Epidermal melanocyte (primary cell): ENCODE data around the gene OS9.
"Not testable (repeated sequence)": the region's sequence is repeated elsewhere in the genome, so short reads cannot be mapped to it uniquely, and the experiment has no call there.

Source experiments
- DNase-seq: peaks from one replicate; pipeline ENCODE4 v3.0.0; 2011; ENCODE audit warnings: low spot score; ENCODE audit not compliant: insufficient read length

Gene OS9

DNA sequence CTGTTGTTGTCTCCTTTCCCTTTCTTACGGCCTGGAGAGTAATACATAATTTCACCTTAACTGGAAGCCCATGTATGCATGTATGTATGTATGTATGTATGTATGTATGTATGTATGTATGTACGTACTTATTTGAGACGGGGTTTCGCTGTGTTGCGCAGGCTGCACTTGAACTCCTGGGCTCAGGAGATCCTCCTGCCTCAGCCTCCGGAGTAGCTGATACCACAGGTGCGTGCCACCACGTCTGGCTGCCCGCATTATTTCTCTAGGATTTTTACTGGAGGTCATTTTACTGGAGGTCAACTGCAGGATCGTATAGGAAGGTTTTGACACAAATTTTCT is 644 bp upstream of the OS9 start:
- DNase-seq, result no peak

- DNase-seq, result no peak
Measured at GRCh38 chr12:57694459-57695019, 607 bp downstream of the OS9 start.

DNA sequence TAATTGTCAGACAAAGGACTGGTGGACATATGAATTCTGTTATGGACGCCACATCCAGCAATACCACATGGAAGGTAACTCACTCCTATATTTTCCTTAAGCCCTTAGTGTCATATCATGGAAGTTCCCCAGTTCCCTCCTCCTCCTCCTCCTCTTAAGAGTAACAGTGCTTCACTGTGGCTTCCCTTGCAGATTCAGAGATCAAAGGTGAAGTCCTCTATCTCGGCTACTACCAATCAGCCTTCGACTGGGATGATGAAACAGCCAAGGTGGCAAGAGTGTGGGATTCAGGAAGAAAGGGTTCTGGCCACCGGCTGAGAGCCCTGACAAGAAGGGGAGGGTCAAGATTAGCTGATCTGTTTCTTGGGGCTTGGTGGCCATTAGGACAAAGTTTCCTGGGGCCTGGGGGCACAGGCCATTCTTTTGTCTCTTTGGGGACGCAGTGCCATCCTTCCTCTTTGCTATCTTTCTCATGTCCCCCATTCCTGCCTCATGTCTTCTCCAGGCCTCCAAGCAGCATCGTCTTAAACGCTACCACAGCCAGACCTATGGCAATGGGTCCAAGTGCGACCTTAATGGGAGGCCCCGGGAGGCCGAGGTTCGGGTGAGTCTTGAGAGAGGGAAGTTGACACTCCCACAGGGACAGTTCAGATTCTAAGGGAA is 2.0 kb downstream of the OS9 start:
- DNase-seq, result no peak

DNA sequence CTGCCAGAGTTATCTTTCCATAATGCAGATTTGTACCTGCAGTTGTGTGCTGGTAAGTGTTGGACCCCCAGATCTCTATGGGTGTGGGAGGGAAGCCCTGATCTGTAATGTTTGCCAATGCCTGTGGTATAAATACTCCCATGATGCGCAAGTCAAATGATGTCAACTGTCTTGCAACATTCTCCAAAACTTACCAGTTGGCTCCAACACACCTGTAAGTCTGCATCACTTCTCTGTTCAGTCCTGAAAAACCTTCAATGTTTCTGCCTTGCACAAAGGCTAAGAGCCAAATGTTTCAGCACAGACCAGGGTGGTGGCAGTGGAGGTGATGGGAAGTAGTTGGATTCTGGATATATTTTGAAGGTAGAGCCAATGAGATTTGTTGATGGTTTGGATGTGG is 3.1 kb downstream of the OS9 start:
- no peak for DNase-seq

- no peak for DNase-seq
Measured at GRCh38 chr12:57698414-57698813, 4.5 kb downstream of the OS9 start.

- no peak for DNase-seq
Measured at GRCh38 chr12:57700317-57700716, 6.4 kb downstream of the OS9 start.

DNA sequence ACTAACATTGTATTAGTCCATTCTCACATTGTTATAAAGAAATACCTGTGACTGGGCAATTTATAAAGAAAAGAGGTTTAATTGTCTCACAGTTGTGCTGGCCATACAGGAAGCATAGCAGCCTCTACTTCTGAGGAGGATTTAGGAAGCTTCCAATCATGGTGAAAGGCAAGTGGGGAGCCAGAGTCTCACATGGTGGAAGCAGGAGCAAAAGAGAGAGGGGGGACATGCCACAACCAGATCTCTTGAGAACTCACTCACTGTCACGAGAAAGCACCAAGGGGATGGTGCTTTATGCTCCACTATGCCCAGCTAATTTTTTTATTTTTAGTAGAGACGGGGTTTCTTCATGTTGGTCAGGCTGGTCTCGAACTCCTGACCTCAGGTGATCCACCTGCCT is 13.3 kb downstream of the OS9 start:
- DNase-seq, result no peak

DNA sequence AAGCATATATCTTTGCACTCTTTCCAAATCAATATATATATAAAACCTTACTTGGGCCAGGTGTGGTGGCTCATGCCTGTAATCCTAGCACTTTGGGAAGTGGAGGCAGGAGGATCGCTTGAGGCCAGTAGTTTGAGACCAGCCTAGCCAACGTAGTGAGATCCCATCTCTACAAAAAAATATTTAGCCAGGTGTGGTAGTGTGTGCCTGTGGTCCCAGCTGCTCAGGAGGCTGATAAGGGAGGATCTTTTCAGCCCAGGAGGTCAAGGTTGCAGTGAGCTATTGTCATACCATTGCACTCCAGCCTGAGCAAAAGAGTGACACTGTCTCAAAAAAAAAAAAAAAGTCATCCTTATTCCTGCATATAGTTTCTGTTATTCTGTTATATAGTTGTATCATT is 14.4 kb downstream of the OS9 start:
- no peak for DNase-seq

- DNase-seq, result no peak
Measured at GRCh38 chr12:57712701-57713100, 18.8 kb downstream of the OS9 start.

DNA sequence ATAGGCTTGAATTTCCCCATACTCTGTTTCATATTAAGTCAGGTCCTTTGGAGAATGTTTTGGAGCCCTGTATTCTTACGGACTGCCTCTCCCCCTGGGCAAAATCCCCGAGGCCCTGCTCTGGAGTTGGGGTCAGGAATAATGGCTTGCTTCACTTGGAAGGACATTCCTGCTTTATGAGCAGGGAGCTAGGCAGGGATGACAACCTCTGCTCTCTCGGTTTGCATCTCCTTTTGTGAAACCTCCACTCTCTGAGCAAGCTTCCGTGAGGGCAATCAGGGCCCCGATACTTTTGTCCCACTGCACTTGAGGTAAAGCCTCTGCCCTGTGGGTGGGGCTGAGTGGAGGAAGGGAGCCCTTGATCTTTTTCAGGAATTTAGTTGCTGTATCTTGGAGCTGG is 19.3 kb downstream of the OS9 start:
- no peak for DNase-seq

GRCh38 chr12:57715036-57715748 is 21.3 kb downstream of the OS9 start:
- DNase-seq, result not testable (repeated sequence)

DNA sequence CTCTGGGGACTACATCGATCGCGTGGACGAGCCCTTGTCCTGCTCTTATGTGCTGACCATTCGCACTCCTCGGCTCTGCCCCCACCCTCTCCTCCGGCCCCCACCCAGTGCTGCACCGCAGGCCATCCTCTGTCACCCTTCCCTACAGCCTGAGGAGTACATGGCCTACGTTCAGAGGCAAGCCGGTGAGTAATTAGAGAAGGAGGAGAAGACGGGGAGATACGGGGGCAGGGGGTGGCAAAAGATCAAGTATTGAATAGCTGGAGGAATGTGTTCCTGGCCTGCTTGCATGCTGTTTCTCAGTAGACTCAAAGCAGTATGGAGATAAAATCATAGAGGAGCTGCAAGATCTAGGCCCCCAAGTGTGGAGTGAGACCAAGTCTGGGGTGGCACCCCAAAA is 21.9 kb downstream of the OS9 start:
- DNase-seq, result no peak

DNA sequence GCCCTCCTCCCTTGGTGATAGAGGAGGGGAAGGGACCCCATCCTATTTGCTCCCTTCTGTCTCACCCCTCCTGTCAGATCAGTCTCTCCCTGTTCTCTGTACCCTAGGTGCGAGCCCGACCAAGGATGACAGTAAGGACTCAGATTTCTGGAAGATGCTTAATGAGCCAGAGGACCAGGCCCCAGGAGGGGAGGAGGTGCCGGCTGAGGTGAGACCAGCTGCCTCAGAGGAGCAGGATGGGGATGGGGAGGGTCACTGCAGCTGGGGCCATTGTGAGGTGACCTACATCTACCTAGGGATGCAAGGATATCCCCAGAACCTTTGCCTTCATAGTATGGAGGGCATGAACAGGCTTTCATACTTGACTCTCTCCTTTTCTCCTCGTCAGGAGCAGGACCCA is 22.4 kb downstream of the OS9 start:
- DNase-seq, result no peak

GRCh38 chr12:57717131-57717530 is 23.2 kb downstream of the OS9 start:
- DNase-seq, result no peak

- DNase-seq, result no peak
Measured at GRCh38 chr12:57717846-57718640, 24.1 kb downstream of the OS9 start.

DNA sequence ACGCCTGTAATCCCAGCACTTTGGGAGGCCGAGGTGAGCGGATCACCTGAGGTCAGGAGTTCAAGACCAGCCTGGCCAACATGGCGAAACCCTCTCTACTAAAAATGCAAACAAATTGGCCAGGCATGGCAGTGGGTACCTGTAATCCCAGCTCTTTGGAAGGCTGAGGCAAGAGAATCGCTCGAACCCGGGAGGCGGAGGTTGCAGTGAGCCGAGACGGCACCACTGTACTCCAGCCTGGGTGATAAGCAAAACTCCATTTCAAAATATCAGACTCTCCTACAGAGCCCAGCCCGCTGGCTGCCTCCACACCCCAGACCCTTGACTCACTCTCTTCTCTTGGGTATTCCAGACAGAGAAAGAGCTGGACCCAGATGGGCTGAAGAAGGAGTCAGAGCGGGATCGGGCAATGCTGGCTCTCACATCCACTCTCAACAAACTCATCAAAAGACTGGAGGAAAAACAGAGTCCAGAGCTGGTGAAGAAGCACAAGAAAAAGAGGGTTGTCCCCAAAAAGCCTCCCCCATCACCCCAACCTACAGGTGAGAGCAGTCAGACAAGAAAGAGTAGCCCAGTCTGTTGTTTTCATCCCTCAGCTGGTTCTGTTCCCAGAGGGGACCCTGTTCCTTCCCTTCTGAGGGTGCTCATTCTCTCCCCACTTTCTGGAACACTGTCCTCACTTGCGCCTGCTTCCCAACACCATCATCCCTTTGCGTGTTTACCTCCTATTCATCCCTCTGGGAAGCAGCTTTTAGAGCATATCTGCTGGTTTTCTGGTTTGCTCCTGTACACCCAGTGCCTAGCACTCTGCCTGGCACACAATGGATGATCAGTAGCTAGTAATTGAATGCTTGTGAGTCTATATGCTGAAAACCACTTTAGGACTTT is 25.0 kb downstream of the OS9 start:
- no peak for DNase-seq

- no peak for DNase-seq
Measured at GRCh38 chr12:57719777-57720605, 26.1 kb downstream of the OS9 start.

GRCh38 chr12:57720606-57721595 is 27.0 kb downstream of the OS9 start:
- DNase-seq, result no peak
